Astrocyte of the cerebellum (primary cell): ENCODE results near the gene MAN1C1.

Experiments used
- DNase-seq: peaks from one replicate; pipeline ENCODE4 v3.0.0-alpha.2; 2011; ENCODE audit warnings: low read depth
- H3K4me3 ChIP-seq: 2 replicates; pipeline ENCODE4 v1.5.1; 2011; ENCODE audit warnings: mild to moderate bottlenecking, low read depth, low read length, moderate library complexity
- CTCF ChIP-seq: IDR thresholded peaks from 2 replicates; pipeline ENCODE4 v1.5.1; 2012; ENCODE audit warnings: low read length, low read depth, moderate library complexity, mild to moderate bottlenecking; ENCODE audit errors: missing control alignments
- in situ Hi-C: cut with HindIII; loops from 2 replicates; pipeline ENCODE4 v1.10.0; 2017; ENCODE audit warnings: low sequenced_read_pairs

Gene MAN1C1

GRCh38 chr1:25619101-25619890 is 2.7 kb downstream of the MAN1C1 start:
- TF ChIP-seq CTCF = peak; percentile 92
- H3K4me3 ChIP-seq = no peak overlapping the region
- in situ Hi-C loops = no loop called here
- DNase-seq = no peak

DNA sequence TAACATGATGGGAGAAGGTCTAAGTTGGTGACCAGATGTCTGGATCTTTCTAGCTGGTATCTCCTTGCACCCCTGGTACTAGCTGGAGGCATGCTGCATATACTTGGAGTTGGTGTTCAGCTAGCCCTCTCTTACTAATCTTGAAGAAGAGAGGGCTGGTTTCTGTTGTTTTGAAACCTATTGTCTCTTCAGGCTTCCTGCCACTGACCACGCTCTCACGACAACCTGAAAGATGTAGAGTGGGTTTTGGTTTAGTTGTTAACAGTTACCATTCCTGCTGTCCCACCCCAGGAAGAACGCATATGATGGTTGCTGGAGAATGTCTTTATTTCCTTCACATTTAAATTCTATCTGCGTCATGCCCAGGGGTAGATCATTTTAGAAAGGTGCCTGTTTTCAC is 3.6 kb downstream of the MAN1C1 start:
- in situ Hi-C loops = no loop called here
- TF ChIP-seq CTCF = no peak
- DNase-seq = no peak
- H3K4me3 ChIP-seq = no peak overlapping the region

DNA sequence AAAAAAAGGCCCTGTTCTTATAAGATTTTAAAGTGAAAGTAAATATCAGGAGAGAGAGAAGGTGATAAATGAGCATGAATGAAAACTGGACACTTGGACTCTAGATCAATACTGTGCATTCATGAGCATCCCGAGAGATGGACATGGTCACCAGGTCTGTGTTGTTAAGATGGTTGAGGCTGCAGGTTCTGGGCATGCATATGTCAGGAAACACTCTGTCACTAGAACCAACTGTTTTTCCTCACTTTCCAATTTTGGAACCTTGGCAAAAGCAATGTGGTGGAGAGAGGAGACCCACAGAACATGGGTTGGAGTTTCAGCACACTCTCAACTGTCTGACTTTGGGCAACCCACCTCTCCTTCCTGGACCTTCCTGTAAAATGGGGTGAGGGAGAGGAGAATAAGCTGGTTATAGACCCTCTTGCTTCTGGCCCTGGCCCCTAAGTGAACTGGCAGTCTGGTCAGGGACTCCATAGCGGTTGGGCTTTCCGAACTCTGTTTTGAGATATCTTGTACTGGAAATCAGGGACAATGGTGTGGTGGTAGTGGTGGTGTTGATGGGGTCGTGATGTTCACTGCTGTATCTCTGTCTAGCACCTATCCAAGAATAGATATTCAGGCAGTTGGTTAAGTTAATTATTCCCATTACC is 4.2 kb downstream of the MAN1C1 start:
- no peak for DNase-seq
- H3K4me3 ChIP-seq = no peak overlapping the region
- no peak for TF ChIP-seq CTCF
- in situ Hi-C loops = no loop called here

GRCh38 chr1:25621876-25622275 is 5.3 kb downstream of the MAN1C1 start:
- no peak for TF ChIP-seq CTCF
- in situ Hi-C loops = no loop called here
- H3K4me3 ChIP-seq = no peak overlapping the region
- no peak for DNase-seq

GRCh38 chr1:25622531-25622930 is 5.9 kb downstream of the MAN1C1 start:
- DNase-seq = no peak
- no peak for TF ChIP-seq CTCF
- in situ Hi-C loops = no loop called here
- no peak overlapping the region for H3K4me3 ChIP-seq

DNA sequence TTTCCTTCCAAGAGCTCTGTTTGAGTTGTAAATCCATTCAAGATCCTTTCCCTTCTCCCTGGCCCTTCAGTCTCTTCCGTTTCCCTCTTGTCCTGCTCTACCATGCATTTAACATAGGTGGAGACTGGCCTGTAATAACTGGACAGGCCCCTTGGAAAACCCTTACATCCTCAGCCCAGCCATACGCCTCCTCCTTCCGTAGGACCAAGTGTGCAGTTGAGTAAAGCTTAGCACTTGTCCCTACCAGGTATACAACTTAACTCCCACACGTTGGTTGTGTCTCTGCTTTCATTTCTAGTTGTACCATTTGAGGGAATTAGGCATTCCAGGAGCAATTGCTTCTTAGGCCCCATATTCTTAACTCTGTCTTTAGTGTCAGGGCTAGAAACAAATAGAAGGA is 6.4 kb downstream of the MAN1C1 start:
- no peak for DNase-seq
- TF ChIP-seq CTCF = no peak
- H3K4me3 ChIP-seq = no peak overlapping the region
- in situ Hi-C loops = no loop called here
